GM12878 (cell line): Measurements from ENCODE around the gene KCTD12. TPM values are rescaled to one million over a fixed set of nuclear protein-coding genes. Genes with fewer than 3 reads are reported as not detected.

Source experiments
- IRF4 ChIP-seq: IDR thresholded peaks from 2 replicates; pipeline ENCODE4 v1.6.1; 2011; ENCODE audit warnings: low read depth, low read length
- NR2F1 ChIP-seq: fragments of 450-650 bp; conservative IDR thresholded peaks from 2 replicates; pipeline ENCODE4 v1.6.1; 2017; ENCODE audit warnings: mild to moderate bottlenecking
- PAX5 ChIP-seq: IDR thresholded peaks from 2 replicates; pipeline ENCODE4 v1.6.1; 2011; ENCODE audit warnings: low read depth, low read length, borderline replicate concordance
- PBX3 ChIP-seq: IDR thresholded peaks from 2 replicates; pipeline ENCODE4 v1.6.1; 2011; ENCODE audit warnings: mild to moderate bottlenecking, low read depth, low read length, moderate library complexity; ENCODE audit not compliant: insufficient replicate concordance
- TARDBP ChIP-seq: IDR thresholded peaks from 2 replicates; pipeline ENCODE4 v1.6.1; 2016; ENCODE audit warnings: borderline replicate concordance
- TCF7 ChIP-seq: IDR thresholded peaks from 2 replicates; pipeline ENCODE4 v1.6.1; 2014; ENCODE audit warnings: antibody characterized with exemption, borderline replicate concordance
- USF1 ChIP-seq: IDR thresholded peaks from 2 replicates; pipeline ENCODE4 v1.6.1; 2011; ENCODE audit warnings: borderline replicate concordance, low read depth, mild to moderate bottlenecking, moderate library complexity, mixed read lengths, low read length; ENCODE audit not compliant: insufficient read depth; ENCODE audit errors: extremely low read length
- ZBTB11 ChIP-seq: fragments of 450-650 bp; formaldehyde crosslinking; IDR thresholded peaks from 2 replicates; pipeline ENCODE4 v1.5.0; 2022; ENCODE audit warnings: mild to moderate bottlenecking, missing genetic modification characterization
- polyA plus RNA-seq, 11 experiments: library from polyadenylated mRNA; depleted of rRNA in 4 of 11; unstranded in 6 of 11; stranded (reverse) in 5 of 11; fragments of >200 nt; fragmentation: Nextera tagmentation in 4 of 11; fragmentation: Illumina TruSeq in 1 of 11; extraction: Ambion mirVana in 4 of 11; extraction: Trizol in 1 of 11; gene quantifications; 1 replicate in 1 of 11; 2 replicates in 10 of 11; pipeline versions ENCODE4 v1.2.1 to v1.2.3, GENCODE V29; 2011 to 2016; ENCODE audit warnings: inconsistent platforms in 2 of 11, missing spikeins in 2 of 11, low read depth in 1 of 11
- total RNA-seq, 4 experiments: library from RNA; depleted of rRNA in 3 of 4; stranded (reverse); fragments of >200 nt in 3 of 4; fragmentation: Illumina TruSeq in 1 of 4; extraction: Trizol in 1 of 4; gene quantifications; 2 replicates each; pipeline versions ENCODE4 v1.2.1 to v1.2.3, GENCODE V29; 2013 to 2021

Gene KCTD12
- total and polyA plus RNA-seq, 10 of the 15 experiments (the other 5 are each of a cell fraction or from before 2014, with no cell fraction given) = 0.24 to 2.9 (median 0.92) TPM

GRCh38 chr13:76849493-76849892, 36.7 kb downstream of the KCTD12 start (continued):
- TF ChIP-seq ZBTB11 (CRISPR knock-in tag) (no peak), IRF4 (no peak), USF1 (no peak), NR2F1 (no peak), PAX5 (no peak), TCF7 (no peak), TARDBP (no peak), PBX3 (no peak)
